Stimulated activated CD8-positive, alpha-beta memory T cell treated with anti-CD3 and anti-CD28 coated beads, Interleukin-4, amount 100 ng/mL, for 48 hours (primary cell): Measurements from ENCODE around the gene CCDC192.

ENCODE experiments used
- DNase-seq: peaks from one replicate; pipeline ENCODE4 v3.0.0-alpha.2; 2020

CCDC192 gene

GRCh38 chr5:127893232-127893631, 190.0 kb downstream of the CCDC192 start:
- no peak for DNase-seq

GRCh38 chr5:127894461-127894860, 191.3 kb downstream of the CCDC192 start:
- no peak for DNase-seq

DNA sequence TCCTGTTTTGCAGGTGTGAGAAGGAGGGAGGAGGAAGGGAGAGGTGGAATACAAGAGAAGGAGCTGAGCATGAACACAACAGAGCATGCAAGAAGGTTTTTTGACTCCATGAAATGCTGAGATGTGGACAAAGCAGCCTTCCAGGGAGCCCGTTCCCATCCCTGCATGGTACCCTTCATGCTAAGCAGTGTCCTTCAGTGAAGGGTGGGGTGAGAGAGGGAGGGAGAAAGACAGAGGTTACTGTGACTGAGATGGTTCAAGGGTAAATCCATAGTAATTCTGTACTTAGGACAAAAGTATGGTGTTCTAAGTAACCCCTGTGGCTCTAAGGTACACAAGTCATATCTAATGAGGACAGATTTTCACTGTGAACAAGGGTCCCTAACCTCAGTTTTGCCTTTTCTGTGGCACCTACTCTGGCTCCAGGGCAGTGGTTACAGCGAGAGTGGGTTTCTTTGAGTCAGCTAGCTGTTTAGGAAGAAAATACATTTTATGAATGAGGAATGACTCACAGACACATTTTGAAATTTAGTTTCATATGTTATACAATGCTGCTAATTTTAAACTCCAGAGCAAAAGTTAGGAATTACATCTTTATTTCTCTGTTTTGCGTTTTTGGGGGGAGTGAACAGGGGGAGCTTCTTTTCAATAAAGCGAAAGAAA, 195.5 kb downstream of the CCDC192 start:
- DNase-seq = peak; percentile 32

- no peak for DNase-seq
Observed at GRCh38 chr5:127899214-127899610, 196.0 kb downstream of the CCDC192 start.

DNA sequence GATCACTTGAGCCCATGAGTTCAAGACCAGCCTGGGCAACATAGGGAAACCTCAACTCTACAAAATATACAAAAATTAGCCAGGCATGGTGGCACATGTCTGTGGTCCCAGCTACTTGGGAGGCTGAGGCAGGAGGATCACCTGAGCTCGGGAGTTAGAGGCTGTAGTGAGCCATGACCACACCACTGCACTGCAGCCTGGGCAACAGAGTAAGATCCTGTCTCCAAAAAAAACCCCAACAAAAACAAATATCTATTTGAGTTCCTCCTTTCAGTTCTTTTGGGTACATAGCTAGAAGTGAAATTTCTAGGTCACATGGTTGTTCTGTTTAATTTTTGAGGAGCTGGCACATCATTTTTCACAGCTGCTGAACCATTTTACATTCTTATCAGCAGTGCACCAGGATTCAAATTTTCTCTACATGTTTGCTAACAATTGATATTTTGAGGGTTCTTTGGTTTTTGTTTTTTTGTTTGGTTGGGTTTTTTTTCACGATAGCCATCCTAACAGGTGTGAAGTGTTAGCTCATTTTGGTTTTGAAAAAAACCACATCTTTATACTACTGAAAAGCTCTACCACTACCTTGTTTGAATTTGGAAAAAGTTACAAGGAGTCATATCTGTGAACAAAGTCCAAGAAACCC, 203.5 kb downstream of the CCDC192 start:
- DNase-seq = no peak

DNA sequence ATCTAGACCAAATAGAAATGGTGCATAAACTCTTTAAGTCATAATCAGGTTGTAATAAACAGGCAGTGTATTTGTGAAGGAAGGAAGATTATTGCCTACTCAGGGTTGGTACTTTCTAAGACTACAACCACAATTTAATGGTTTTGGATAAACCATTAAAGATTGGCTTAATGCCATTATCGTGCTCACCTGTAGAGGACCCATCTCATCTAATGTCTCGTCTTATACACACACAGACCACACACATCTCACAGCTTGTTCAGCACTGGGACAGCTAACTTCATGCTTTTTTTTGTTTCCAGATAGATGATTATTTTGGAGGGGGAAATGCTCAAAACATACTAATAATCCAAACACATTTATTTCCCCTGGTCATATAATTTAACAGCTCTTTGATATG, 204.7 kb downstream of the CCDC192 start:
- no peak for DNase-seq

GRCh38 chr5:127909066-127909465, 205.9 kb downstream of the CCDC192 start:
- DNase-seq = peak; percentile 27

DNA sequence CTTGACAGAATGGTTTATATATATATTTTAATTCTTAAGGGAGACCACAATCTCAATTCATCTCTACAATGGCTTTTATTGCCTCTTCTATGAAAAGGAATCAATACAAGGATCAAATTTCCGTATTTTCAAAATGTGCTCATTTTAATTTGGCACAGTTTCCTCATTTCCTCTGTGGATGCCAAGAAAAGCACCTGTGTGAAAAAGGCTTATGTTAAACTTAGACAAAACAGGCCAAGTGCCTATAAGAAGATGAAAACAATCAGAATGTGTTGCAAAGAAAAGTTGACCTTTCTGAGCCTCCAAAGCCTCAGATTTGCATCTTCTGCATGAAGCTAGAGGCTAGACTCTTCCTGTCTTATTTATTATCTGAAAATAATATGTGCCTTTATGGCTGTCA, 206.6 kb downstream of the CCDC192 start:
- no peak for DNase-seq

- no peak for DNase-seq
Observed at GRCh38 chr5:127910307-127910956, 207.2 kb downstream of the CCDC192 start.

DNA sequence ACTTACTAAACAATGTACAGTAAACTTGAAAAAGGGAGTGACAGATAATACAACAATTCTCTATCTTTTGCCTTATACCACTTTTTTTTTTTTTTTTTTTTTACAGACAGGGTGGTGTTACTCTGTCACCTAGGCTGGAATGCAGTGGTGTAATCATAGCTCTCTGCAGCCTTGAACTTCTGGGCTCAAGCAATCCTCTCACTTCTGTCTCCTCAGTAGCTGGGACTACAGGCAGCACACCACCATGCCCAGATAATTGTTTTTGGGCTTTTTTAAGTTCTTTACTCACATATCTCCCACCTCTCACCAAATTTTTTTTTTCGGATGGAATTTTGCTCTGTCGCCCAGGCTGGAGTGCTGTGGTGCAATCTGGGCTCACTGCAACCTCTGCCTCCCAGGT, 208.4 kb downstream of the CCDC192 start:
- DNase-seq = no peak

- DNase-seq = no peak
Observed at GRCh38 chr5:127912411-127912810, 209.2 kb downstream of the CCDC192 start.

GRCh38 chr5:127916885-127917573, 213.8 kb downstream of the CCDC192 start:
- no peak for DNase-seq

DNA sequence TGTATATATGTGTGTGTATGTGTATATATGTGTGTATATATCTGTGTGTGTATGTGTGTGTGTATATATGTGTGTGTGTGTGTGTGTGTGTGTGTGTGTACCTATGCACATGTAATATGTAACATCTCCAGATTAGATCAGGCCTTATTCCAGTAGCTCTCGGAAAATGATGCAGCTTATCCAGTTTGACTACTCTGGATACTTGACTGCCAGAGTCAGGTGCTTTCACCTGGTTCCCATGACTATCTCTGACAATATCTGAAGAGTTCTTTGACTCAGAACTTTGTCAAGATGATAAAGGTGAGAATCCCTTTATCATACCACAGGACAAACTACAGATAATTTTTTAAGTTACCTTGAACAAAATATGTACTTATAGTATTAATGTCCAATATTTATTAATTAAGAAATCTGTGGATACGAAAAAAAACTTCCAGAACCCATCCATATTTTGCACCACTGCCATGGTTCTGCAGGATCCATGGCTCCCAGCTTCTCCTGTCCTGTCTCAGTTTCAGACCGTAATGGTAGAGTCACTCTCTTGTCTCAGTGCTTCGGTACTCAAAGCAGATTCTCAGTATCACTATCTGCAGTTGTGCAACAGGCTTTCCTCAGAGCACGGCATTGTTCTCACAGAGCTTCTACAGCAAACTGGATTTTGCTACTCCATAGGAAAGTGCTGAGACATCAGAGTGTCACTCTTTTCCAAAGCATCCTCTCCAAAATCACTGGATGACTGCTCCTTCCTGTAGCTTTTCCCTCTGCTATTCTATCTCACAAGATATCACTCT, 216.0 kb downstream of the CCDC192 start:
- DNase-seq = no peak

DNA sequence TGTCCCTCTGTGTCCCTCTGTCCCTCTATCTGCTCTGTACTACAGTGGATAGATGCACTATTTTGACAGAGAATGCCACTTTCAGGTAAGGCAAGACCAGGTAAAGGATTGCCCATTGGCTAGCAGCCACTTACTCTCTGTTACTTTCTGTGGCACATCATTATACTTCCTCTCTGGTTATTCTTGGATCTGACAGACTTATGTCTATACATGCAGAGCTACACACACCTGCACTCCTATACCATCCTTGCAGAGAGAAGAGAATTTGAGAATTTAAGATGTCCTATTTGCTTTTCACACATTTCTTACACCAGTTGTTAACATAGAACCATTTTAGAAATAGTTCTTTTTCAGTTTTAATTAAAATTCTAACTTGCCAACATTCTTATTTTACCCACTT, 216.6 kb downstream of the CCDC192 start:
- no peak for DNase-seq

GRCh38 chr5:127920936-127921335, 217.7 kb downstream of the CCDC192 start:
- no peak for DNase-seq

DNA sequence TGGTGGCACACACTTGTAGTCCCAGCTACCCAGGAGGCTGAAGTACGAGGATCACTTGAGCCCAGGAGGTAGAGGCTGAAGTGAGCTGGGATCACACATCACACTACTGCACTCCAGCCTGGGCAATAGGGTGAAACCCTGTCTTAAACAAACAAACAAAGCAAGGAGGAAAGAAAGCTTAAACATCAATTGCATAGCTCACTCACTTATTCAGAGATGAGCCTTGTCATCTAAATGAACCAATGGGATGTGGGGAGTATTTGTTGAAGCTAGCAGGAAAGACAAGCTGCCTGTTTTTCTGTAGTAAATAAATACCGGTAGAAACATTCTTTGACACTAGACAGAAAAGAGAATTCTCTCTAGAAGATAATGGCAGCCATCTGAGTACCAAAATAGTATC, 219.4 kb downstream of the CCDC192 start:
- DNase-seq = no peak

DNA sequence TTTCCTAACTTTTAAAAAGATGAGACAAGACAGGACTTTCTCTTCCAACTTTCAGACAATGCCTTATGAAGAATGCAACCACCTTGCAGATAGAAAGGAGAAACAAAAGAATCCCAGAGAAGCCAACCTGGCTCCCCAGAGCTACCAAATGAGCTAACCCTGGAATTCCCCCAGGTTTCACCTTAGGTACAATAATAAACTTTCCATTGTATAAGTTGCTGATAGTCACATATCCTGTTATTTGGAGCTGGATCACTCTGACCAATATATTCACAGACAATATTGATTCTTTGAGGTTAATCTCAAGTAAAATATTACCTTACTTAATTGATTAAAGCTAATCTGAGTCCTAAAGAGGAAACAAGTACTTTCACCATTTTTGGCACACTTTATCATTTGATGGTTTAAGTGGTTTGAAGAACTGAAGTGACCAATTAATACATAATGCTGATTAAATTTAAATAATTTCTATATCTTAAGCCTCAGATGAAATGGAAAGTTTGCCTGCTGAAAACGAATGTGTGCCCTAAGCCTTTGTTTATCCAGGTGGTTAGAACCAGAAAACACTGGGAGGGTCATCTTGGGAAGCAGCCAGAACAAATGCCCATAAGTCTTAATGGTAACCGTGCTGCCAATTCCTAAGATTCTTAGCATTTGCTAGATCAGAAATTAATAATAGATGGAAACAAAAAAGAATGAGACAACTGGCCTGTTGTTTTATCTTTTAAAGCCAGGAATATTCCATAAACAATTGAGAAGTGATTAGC, 220.8 kb downstream of the CCDC192 start:
- DNase-seq = no peak

GRCh38 chr5:127924606-127925005, 221.4 kb downstream of the CCDC192 start:
- no peak for DNase-seq

- no peak for DNase-seq
Observed at GRCh38 chr5:127925916-127926315, 222.7 kb downstream of the CCDC192 start.

GRCh38 chr5:127926974-127927373, 223.8 kb downstream of the CCDC192 start:
- DNase-seq = no peak

DNA sequence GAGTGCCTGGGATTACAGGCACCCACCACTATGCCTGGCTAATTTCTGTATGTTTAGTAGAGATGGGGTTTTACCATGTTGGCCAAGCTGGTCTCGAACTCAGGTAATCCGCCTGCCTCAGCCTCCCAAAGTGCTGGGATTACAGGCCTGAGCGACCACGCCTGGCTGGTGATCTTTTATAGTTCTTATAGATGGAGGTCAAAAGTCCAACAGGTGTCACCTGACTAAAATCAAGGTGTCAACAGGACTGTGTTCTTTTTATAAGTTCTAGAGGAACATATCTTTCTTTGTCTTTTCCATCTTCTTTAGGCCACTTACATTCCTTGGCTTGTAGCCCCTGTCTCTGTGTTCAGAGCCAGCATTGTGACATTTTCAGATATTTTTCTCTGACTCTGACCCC, 224.9 kb downstream of the CCDC192 start:
- DNase-seq = no peak

DNA sequence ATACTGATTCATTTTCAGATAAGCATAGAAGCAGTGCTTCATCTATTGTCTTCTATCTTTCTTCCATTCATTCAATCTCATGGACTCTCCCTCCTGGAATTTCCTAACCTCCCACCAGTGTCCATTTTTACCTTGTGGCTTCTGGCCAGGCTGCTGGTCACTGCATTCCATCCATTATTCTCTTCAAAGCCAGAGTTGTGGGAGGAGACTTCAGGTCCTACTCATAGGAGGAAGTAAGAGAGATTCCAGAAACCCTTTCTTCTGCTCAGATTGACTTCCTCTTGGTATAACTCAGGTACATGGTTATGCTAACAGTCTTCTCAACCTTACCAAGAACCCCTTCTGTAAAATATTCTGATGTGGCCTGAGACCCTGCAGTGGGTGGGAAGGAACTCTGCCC, 227.1 kb downstream of the CCDC192 start:
- no peak for DNase-seq
